Testis (tissue), 2 donors: ENCODE results near the gene TAF7L.

Experiments used
- CTCF ChIP-seq, 3 experiments: fragments of 450-650 bp in 2 of 3; fragments of 200-600 bp in 1 of 3; sonication (generic) in 1 of 3; IDR thresholded peaks; one replicate each; pipeline ENCODE4 v1.5.1; 2016 to 2019; ENCODE audit warnings: antibody characterized with exemption in 3 of 3, mild to moderate bottlenecking in 2 of 3, moderate library complexity in 1 of 3
- POLR2A ChIP-seq: fragments of 450-650 bp; IDR thresholded peaks from one replicate; pipeline ENCODE4 v1.6.1; 2017; ENCODE audit warnings: antibody characterized with exemption, mild to moderate bottlenecking, moderate library complexity

- no peak for TF ChIP-seq CTCF (IDR thresholded peaks at IDR 0.05)
- no peak for TF ChIP-seq POLR2A
Observed at GRCh38 chrX:101230636-101231035, 60.5 kb downstream of the TAF7L start.
